ENCODE measurements around the gene RCOR1.
A peak's percentile ranks its signal among the peaks of the same experiment; 100 is the strongest.

RCOR1 gene

GRCh38 chr14:102686196-102686801 lies 93.8 kb downstream of the RCOR1 start:
- DNase-seq: no peak

DNA sequence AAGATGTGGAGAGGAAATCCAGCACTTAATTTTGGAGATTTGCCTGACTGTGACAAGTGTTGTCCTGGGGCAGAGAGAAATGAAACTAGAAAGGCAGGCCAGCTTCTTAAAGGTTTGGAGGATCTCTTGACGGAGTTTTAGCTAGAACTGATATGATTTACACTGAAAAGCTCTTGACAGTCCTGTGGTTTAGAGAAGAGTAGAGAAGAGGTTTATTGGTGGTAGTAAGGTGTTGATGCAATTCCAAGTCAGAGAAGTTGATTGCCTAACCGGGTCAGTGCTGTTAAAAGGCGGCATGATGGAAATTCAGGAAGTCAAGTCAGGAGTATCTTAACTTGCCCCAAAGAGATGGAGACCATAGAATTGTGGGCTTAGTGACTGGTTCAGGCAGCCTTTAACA lies 95.8 kb downstream of the RCOR1 start:
- no peak for DNase-seq

GRCh38 chr14:102690509-102691286 lies 98.2 kb downstream of the RCOR1 start:
- no peak for DNase-seq

- no peak for DNase-seq
Measured at GRCh38 chr14:102691763-102692162, 99.3 kb downstream of the RCOR1 start.

DNA sequence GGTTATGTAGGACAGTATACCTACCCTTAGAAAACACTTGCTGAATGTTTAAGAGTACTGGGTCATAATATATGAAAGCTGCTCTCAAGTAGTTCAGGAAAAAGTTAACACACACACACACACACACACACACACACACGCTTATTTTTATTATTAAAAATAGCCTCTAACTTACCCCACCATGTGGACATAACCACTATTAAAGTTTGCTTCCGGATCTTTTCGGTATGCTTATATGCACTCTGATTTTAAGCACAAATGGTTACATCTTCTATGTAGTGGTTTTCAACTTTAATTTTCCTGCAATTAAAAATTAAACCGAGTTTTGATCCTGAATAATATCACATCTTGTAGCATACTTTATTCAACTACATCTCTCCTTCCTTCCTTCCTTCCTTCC lies 99.9 kb downstream of the RCOR1 start:
- no peak for DNase-seq

DNA sequence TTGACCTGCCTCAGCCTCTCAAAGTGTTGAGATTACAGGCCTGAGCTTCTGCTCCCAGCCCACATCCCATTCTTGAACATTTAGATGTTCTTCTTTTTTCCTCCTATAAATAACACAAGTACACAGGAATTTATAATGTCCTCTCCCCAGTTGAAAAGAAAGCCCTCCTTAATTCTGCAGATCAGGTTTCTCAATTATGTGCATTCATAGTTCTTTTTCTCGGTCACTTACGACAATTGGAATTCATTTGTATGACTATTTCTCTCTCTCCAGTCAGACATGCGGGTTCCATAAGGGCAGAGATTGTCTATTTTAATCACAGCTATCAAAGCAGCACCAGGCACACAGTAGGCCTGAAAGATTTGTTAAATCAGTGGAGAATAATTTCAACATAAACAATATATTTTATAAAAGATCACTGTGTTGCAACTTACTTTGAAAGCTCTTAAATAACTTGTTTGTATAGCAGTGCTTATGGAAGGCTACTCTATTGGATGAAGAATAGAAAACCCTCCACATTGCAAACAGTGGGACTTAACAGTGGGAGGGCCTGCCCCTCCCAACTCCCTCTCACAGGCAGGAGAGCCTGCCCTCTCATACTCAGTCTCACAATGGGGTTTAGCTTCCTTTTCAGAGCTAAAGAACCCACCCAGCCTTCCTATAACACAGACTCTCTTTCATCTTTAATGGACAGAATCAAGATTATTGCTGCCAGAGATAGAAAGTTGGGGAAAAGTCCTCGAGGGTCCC lies 100.7 kb downstream of the RCOR1 start:
- no peak for DNase-seq

DNA sequence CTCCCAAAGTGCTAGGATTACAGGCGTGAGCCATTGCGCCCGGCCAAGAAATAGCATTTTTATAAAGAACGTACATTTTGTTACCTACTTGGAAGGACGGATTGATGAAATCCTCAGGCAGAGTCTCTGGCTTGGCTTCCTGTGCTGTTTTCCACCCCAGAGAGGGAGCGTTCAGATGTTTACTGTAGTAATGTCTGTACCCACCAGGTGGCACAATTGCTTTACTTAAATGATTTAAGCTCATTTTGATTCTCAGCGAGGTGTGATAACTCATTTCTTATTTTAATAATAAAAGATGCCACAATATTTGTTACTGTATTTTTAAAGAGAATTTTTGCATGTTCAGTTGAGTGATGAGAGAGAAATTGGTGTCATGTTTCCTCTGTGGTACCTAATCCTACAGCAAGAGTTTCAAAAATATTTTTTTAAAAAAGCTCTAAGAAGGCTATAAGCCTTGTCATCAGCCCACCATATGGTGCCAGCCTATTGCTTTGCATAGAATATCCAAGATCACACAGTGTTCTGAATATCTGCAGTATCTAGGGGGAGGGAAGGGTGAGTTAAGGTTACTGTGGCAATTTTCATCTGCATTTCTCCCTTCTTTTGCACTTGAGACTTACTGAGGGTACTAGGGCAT lies 102.2 kb downstream of the RCOR1 start:
- peak; percentile 21 for DNase-seq

DNA sequence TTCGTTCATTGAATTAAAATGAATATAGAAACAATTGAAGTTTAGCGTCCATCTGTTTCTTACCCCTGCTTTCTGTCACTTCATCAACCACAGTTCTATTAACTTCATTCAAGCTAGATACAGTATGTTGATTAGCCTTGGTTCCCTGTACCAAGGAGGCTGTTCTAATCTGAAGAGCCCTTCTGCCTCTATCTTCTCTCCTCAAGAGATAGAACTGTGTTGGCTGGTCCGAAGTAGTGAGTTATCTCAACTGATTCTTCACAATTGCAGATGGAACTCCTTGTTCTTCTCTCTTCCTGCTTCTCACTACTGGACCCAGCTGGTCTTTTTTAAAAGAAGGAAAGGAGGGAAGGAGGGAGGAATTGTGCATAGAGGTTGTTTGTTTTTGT lies 102.7 kb downstream of the RCOR1 start:
- no peak for DNase-seq

DNA sequence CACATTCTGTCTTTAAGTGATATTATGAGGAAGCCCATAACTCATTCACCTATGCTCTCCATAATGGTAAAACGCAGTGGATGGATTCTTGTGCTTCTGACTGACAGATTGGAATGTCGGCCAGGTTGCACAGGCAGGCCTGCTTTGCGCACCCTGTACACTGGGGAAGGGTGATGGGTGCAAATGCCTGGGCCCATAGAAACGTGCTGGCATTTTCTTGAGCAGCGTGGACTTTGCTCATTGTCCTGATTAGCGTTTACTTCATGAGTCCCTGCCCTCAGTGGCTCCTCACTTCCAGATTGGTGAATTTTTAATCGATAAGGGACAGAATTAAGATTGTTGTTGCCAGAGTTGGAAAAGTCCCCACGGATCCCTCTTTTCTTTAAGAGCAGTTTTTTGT lies 103.9 kb downstream of the RCOR1 start:
- no peak for DNase-seq

DNA sequence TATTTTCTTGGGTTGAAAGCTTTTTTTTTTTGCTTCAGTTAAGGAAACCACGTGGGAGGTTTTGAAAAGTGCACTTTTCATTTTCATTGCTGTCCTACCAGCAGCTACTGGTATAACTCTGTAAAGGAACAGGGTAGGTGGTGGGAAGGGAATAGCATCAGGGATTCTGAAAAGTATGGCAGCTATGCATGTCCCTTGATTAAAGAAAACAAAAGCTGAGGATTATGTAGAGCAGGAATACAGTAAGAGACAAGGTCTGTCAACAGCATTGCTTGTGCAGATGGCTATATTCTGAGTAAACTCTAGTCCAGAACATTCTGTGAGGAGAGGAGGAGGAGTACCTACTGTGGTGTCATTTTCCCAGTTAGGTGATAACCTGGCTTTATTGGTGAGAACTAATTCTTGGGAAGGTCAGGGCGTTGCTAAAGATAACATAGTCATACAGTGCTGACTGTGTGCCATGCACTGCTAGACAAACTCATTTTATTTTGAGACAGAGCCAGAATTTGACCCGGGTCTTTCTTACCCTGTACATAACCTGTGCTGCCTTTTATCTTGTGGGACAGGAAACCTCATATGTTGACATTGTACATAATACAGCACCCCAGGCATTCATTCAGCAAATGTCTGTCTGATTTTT lies 104.5 kb downstream of the RCOR1 start:
- no peak for DNase-seq

- DNase-seq: no peak
Measured at GRCh38 chr14:102697501-102697900, 105.1 kb downstream of the RCOR1 start.

- DNase-seq: no peak
Measured at GRCh38 chr14:102699416-102700110, 107.1 kb downstream of the RCOR1 start.

- no peak for DNase-seq
Measured at GRCh38 chr14:102708494-102708893, 116.0 kb downstream of the RCOR1 start.

DNA sequence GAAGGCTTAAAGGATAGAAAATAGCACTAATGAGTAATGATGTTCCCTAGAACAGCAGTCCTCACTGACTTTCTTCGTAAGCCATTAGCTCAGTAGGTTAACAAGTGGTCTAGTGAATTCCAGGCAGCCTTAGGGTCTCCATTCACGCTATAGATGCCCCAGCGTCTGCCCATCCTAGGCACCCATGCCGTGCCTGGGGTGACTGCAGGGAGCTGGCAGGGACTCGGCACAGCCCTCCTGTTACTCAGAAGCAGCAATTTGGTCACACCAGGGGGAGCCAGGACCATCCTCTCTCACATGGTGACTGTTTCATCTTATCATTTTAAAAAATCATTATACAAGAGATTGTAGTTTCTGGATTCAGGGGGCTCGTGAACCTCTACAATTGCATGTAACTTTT lies 118.8 kb downstream of the RCOR1 start:
- DNase-seq: no peak

GRCh38 chr14:102711946-102712345 lies 119.5 kb downstream of the RCOR1 start:
- DNase-seq: no peak

- DNase-seq: no peak
Measured at GRCh38 chr14:102717276-102717675, 124.8 kb downstream of the RCOR1 start.

- DNase-seq: no peak
Measured at GRCh38 chr14:102722646-102723045, 130.2 kb downstream of the RCOR1 start.

GRCh38 chr14:102723650-102724049 lies 131.2 kb downstream of the RCOR1 start:
- no peak for DNase-seq

DNA sequence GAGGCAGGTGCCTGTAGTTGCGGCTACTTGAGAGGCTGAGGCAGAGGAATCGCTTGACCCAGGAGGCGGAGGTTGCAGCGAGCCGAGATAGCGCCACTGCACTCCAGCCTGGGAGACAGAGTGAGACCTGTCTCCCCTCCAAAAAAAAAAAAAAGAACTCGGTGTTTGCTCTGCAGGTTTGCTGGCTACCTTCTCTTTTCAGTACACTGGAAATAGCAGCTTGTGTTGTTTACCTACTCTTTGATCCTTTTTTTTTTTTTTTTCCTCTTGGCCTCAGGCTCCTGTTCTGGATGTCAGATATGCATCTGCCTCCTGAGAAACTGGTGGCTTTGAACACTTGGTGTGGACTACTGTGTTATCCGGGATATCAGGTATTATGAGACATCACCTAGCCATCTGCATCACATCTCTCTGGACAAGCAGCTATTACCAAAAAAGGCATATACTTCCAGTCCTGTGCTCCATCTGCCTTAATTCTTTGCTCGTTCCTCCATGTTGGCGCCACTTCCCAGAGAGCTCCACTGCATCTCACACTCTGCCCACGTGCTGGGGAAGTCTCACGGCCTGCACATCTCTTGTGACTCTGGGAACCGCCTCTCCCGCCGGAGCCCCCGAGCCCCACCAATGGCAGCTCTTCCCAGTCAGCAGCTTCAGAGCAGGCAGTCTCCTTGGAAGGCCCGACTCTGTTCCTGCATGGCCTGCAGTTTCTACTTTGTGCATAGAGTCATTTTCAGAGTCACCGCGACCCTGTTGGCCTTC lies 133.9 kb downstream of the RCOR1 start:
- no peak for DNase-seq

GRCh38 chr14:102727336-102728095 lies 135.1 kb downstream of the RCOR1 start:
- DNase-seq: no peak

DNA sequence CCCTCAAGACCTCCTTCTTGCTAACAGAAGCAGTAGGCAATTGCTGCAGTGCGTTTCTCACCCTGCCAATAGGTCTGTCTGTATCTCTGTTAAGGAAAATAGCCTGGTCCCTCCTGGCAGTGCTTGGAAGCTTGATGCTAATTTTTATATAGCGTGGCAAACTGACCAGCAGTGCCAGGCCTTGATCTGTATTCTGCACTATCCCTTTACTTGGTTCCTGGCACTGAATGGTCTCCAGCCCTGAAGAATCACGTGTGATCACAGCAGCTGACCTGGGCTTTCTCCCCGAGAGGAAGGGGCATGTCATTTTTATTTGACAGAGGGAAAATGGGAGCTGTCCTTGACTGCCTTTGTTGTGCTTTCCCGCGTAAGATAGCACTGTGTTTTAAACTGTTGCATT lies 136.1 kb downstream of the RCOR1 start:
- DNase-seq: no peak
